Trophoblast cell (in vitro differentiated cells and primary cell): ENCODE data around the gene YY1.
"Not testable (repeated sequence)": the region's sequence is repeated elsewhere in the genome, so short reads cannot be mapped to it uniquely, and the experiment has no call there.

ENCODE experiments used
- DNase-seq, 2 donors: peaks; one replicate each; pipeline ENCODE4 v3.0.0-alpha.2; 2016
- H2AFZ ChIP-seq: 2 replicates; pipeline ENCODE4 v1.6.1; 2013; ENCODE audit warnings: low read length, moderate library complexity, mild to moderate bottlenecking; ENCODE audit not compliant: insufficient read depth, poor library complexity
- H2AK5ac ChIP-seq: 2 replicates; pipeline ENCODE4 v1.6.1; 2013; ENCODE audit warnings: mild to moderate bottlenecking, low read length
- H2BK120ac ChIP-seq: 2 replicates; pipeline ENCODE4 v1.6.1; 2013; ENCODE audit warnings: low read length, mild to moderate bottlenecking, moderate library complexity; ENCODE audit not compliant: insufficient read depth, poor library complexity
- H2BK12ac ChIP-seq: 2 replicates; pipeline ENCODE4 v1.6.1; 2013; ENCODE audit warnings: mild to moderate bottlenecking, low read length, moderate library complexity
- H2BK5ac ChIP-seq: 2 replicates; pipeline ENCODE4 v1.6.1; 2013; ENCODE audit warnings: low read length, low read depth, moderate library complexity, mild to moderate bottlenecking; ENCODE audit not compliant: poor library complexity
- H3K14ac ChIP-seq: 2 replicates; pipeline ENCODE4 v1.6.1; 2013; ENCODE audit warnings: mild to moderate bottlenecking, low read length
- H3K18ac ChIP-seq: 2 replicates; pipeline ENCODE4 v1.6.1; 2013; ENCODE audit warnings: mild to moderate bottlenecking, low read length
- H3K23ac ChIP-seq: 2 replicates; pipeline ENCODE4 v1.6.1; 2013; ENCODE audit warnings: low read length
- H3K27ac ChIP-seq: 2 replicates; pipeline ENCODE4 v1.5.1; 2013; ENCODE audit warnings: low read depth, mild to moderate bottlenecking, inconsistent platforms, low read length, moderate library complexity
- H3K27me3 ChIP-seq: 2 replicates; pipeline ENCODE4 v1.6.1; 2013; ENCODE audit warnings: inconsistent platforms, mild to moderate bottlenecking, low read length, moderate library complexity; ENCODE audit not compliant: insufficient read depth
- H3K36me3 ChIP-seq, 2 experiments: 1 replicate in 1 of 2; 2 replicates in 1 of 2; pipeline ENCODE4 v1.6.1; 2013; ENCODE audit warnings: low read length in 2 of 2, mild to moderate bottlenecking in 2 of 2, moderate library complexity in 1 of 2; ENCODE audit not compliant: insufficient read depth in 2 of 2, control insufficient read depth in 1 of 2
- H3K4ac ChIP-seq: 2 replicates; pipeline ENCODE4 v1.6.1; 2013; ENCODE audit warnings: low read depth, mild to moderate bottlenecking, low read length, moderate library complexity
- H3K4me1 ChIP-seq, 2 experiments: 1 replicate in 1 of 2; 2 replicates in 1 of 2; pipeline ENCODE4 v1.6.1; 2013; ENCODE audit warnings: low read length in 2 of 2, mild to moderate bottlenecking in 2 of 2, moderate library complexity in 1 of 2; ENCODE audit not compliant: insufficient read depth in 2 of 2, control insufficient read depth in 1 of 2
- H3K4me2 ChIP-seq: 2 replicates; pipeline ENCODE4 v1.6.1; 2013; ENCODE audit warnings: inconsistent platforms, mild to moderate bottlenecking, low read length, moderate library complexity
- H3K4me3 ChIP-seq: 2 replicates; pipeline ENCODE4 v1.5.1; 2013; ENCODE audit warnings: mild to moderate bottlenecking, low read depth, low read length, inconsistent platforms
- H3K79me1 ChIP-seq: one replicate; pipeline ENCODE4 v1.6.1; 2013; ENCODE audit warnings: low read length
- H3K79me2 ChIP-seq: 2 replicates; pipeline ENCODE4 v1.6.1; 2013; ENCODE audit warnings: low read length, mild to moderate bottlenecking; ENCODE audit not compliant: control insufficient read depth, insufficient read depth, poor library complexity
- H3K9ac ChIP-seq: 2 replicates; pipeline ENCODE4 v1.6.1; 2013; ENCODE audit warnings: mild to moderate bottlenecking, low read length
- H3K9me3 ChIP-seq: 2 replicates; pipeline ENCODE4 v1.6.1; 2013; ENCODE audit warnings: low read depth, mild to moderate bottlenecking, control low read depth, inconsistent platforms, low read length; ENCODE audit not compliant: insufficient read depth
- H4K12ac ChIP-seq: 2 replicates; pipeline ENCODE4 v1.6.1; 2013; ENCODE audit warnings: low read depth, mild to moderate bottlenecking, low read length, moderate library complexity
- H4K8ac ChIP-seq: 2 replicates; pipeline ENCODE4 v1.6.1; 2013; ENCODE audit warnings: low read depth, mild to moderate bottlenecking, low read length, moderate library complexity
- H4K91ac ChIP-seq: one replicate; pipeline ENCODE4 v1.6.1; 2013; ENCODE audit warnings: low read depth, mild to moderate bottlenecking, low read length, moderate library complexity
- WGBS: extraction: QIAGEN DNeasy Blood & Tissue Kit; methylation state at CpG from one replicate; pipeline ENCODE4 v1.1.7; 2013; ENCODE audit warnings: missing lambda C conversion rate; ENCODE audit not compliant: insufficient read length, insufficient coverage; ENCODE audit errors: extremely low coverage; 5-methylcytosine and 5-hydroxymethylcytosine counted together

Gene YY1

GRCh38 chr14:100312110-100312876 is 73.3 kb downstream of the YY1 start:
- H2AK5ac ChIP-seq, H4K91ac ChIP-seq, H3K4me2 ChIP-seq, H3K4ac ChIP-seq, H3K18ac ChIP-seq, H3K23ac ChIP-seq, H3K27me3 ChIP-seq, H3K9ac ChIP-seq, H2BK5ac ChIP-seq, H3K79me1 ChIP-seq, H3K79me2 ChIP-seq, H3K4me3 ChIP-seq, H3K27ac ChIP-seq, H2BK12ac ChIP-seq, H4K8ac ChIP-seq, H2AFZ ChIP-seq, H3K14ac ChIP-seq, H3K9me3 ChIP-seq, H3K36me3 ChIP-seq, H2BK120ac ChIP-seq, H4K12ac ChIP-seq: not testable (repeated sequence)
- no CpG with 5 or more reads among the region's 18 CpGs for WGBS
- DNase-seq, result peak; percentile 38 to 63
- H3K4me1 ChIP-seq, result peaks cover 9 to 10% of the 10 kb centered on the region in 2 experiments

GRCh38 chr14:100312877-100313400 is 74.0 kb downstream of the YY1 start:
- no peak overlapping the region for H3K23ac ChIP-seq
- H3K9me3 ChIP-seq, result peaks cover 4% of the 10 kb centered on the region
- H3K27ac ChIP-seq, result no peak overlapping the region
- H4K91ac ChIP-seq, result no peak overlapping the region
- H4K8ac ChIP-seq, result no peak overlapping the region
- H3K27me3 ChIP-seq, result no peaks in the 10 kb centered on the region
- no peak overlapping the region for H2BK12ac ChIP-seq
- no peak overlapping the region for H3K18ac ChIP-seq
- no peak overlapping the region for H3K9ac ChIP-seq
- H3K4me3 ChIP-seq, result no peak overlapping the region
- no peaks in the 10 kb centered on the region for H3K79me1 ChIP-seq
- no CpG with 5 or more reads among the region's 10 CpGs for WGBS
- no peak for DNase-seq
- H2AK5ac ChIP-seq, result no peak overlapping the region
- no peak overlapping the region for H3K4me2 ChIP-seq
- H2BK120ac ChIP-seq, result no peak overlapping the region
- peaks cover 3 to 4% of the 10 kb centered on the region in 2 experiments for H3K4me1 ChIP-seq
- no peak overlapping the region for H2BK5ac ChIP-seq
- H3K4ac ChIP-seq, result no peak overlapping the region
- H4K12ac ChIP-seq, result no peak overlapping the region
- H3K79me2 ChIP-seq, result no peaks in the 10 kb centered on the region
- H3K36me3 ChIP-seq, result no peaks in the 10 kb centered on the region
- no peak overlapping the region for H2AFZ ChIP-seq
- H3K14ac ChIP-seq, result no peak overlapping the region

- no peak overlapping the region for H3K27ac ChIP-seq
- H3K4me3 ChIP-seq, result no peak overlapping the region
- H3K9ac ChIP-seq, result no peak overlapping the region
- peaks cover 4% of the 10 kb centered on the region for H3K9me3 ChIP-seq
- H3K18ac ChIP-seq, result no peak overlapping the region
- H3K14ac ChIP-seq, result no peak overlapping the region
- DNase-seq, result no peak
- H4K91ac ChIP-seq, result no peak overlapping the region
- H2BK120ac ChIP-seq, result no peak overlapping the region
- H2BK12ac ChIP-seq, result no peak overlapping the region
- peaks cover 2% of the 10 kb centered on the region in 2 experiments for H3K4me1 ChIP-seq
- no peak overlapping the region for H3K4me2 ChIP-seq
- no CpG with 5 or more reads among the region's 26 CpGs for WGBS
- H2AFZ ChIP-seq, result no peak overlapping the region
- no peak overlapping the region for H4K8ac ChIP-seq
- H2AK5ac ChIP-seq, result no peak overlapping the region
- H3K36me3 ChIP-seq, result no peaks in the 10 kb centered on the region
- H3K27me3 ChIP-seq, result no peaks in the 10 kb centered on the region
- H3K79me1 ChIP-seq, result no peaks in the 10 kb centered on the region
- no peaks in the 10 kb centered on the region for H3K79me2 ChIP-seq
- no peak overlapping the region for H3K23ac ChIP-seq
- H2BK5ac ChIP-seq, result no peak overlapping the region
- no peak overlapping the region for H4K12ac ChIP-seq
- H3K4ac ChIP-seq, result no peak overlapping the region
Measured at GRCh38 chr14:100313464-100314230, 74.7 kb downstream of the YY1 start.

GRCh38 chr14:100314724-100315123 is 75.8 kb downstream of the YY1 start:
- no peak for DNase-seq
- H3K27me3 ChIP-seq, result no peaks in the 10 kb centered on the region
- H3K23ac ChIP-seq, result no peak overlapping the region
- no CpG with 5 or more reads among the region's 6 CpGs for WGBS
- H3K9ac ChIP-seq, result no peak overlapping the region
- H2BK5ac ChIP-seq, result no peak overlapping the region
- no peak overlapping the region for H3K4ac ChIP-seq
- H4K12ac ChIP-seq, result no peak overlapping the region
- H2AFZ ChIP-seq, result no peak overlapping the region
- no peak overlapping the region for H4K91ac ChIP-seq
- H2BK120ac ChIP-seq, result no peak overlapping the region
- peaks cover 4% of the 10 kb centered on the region for H3K9me3 ChIP-seq
- H3K27ac ChIP-seq, result no peak overlapping the region
- H2AK5ac ChIP-seq, result no peak overlapping the region
- no peak overlapping the region for H2BK12ac ChIP-seq
- H3K4me2 ChIP-seq, result no peak overlapping the region
- H3K79me2 ChIP-seq, result no peaks in the 10 kb centered on the region
- peaks cover 2% of the 10 kb centered on the region in 2 experiments for H3K4me1 ChIP-seq
- no peaks in the 10 kb centered on the region for H3K36me3 ChIP-seq
- H3K4me3 ChIP-seq, result no peak overlapping the region
- no peak overlapping the region for H3K18ac ChIP-seq
- H4K8ac ChIP-seq, result no peak overlapping the region
- H3K14ac ChIP-seq, result no peak overlapping the region
- H3K79me1 ChIP-seq, result no peaks in the 10 kb centered on the region
